ENCODE data around the gene TMEM63B.

Gene TMEM63B

DNA sequence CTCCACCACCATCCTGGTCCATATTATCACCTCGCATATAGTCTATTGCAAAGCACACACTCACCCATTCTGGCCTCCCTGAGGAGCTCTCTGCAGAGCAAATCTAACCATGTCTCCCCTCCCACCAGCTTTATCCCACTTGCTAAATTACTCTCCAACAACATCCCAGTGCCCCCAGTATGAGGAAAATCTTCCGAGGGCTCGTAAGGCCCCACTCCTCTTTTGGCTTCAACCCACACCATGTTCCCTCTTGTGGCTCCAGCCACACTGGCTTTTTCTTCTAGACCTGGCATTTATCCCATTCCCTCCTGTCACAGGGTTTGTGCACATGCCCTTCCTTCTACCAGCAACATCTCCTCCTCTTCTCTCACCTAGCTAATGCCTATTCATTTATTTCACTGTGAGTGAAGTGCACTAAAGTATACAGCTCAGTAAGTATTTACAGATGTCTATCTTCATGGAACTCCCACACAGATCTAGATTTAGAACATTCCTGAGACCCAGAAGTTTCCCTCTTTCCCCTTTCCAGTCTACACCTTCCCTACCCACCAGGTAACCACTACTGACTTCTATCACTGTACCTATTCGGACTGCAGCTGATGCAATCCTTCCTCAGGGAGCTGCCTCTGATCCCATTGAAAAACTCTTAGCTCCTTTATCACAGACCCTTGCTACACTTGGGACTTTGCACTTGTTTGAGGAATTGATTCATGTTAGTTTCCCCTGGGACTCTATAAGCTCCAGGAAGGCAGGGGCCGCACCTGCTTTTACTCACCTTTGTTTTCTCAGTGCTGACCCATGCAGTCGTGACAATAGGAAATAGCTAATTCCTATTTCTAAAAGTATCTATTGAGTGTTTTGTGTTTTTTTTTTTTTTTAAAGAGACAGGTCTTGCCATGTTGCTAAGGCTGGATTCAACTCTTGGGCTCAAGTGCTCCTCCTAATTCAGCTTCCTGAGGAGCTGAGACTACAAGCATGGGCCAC, 15.6 kb upstream of the TMEM63B start:
- ChIA-PET CTCF (interaction anchor here (0.9 to 1.6 kb wide), 6 partner anchors 9 to 123 kb away, joined by 3 to 4 read pairs (median 3); no protein-coding TSS in a partner anchor), POLR2A (interaction anchor here (1.2 kb wide), 1 partner anchor 10 kb away, joined by 3 read pairs; no protein-coding TSS in a partner anchor)
- DNase-seq (ENCODE audit: extremely low spot score), result no peak
- TF ChIP-seq HDGF (IDR thresholded peaks at IDR 0.05; ENCODE audit: borderline replicate concordance) (no peak), FOXA1 (IDR thresholded peaks at IDR 0.05) (no peak), FOXK2 (IDR thresholded peaks at IDR 0.05) (no peak), SUZ12 (IDR thresholded peaks at IDR 0.05) (no peak), ARNT (IDR thresholded peaks at IDR 0.05) (no peak), ELF4 (IDR thresholded peaks at IDR 0.05) (no peak), SP1 (IDR thresholded peaks at IDR 0.05) (no peak), FOXM1 (IDR thresholded peaks at IDR 0.05; ENCODE audit: borderline replicate concordance) (no peak), CTBP1 (IDR thresholded peaks at IDR 0.05; ENCODE audit: borderline replicate concordance) (no peak), BHLHE40 (IDR thresholded peaks at IDR 0.05; ENCODE audit: borderline replicate concordance) (no peak), TARDBP (IDR thresholded peaks at IDR 0.05) (no peak), L3MBTL2 (conservative IDR thresholded peaks at IDR 0.05) (no peak), NFRKB (IDR thresholded peaks at IDR 0.05) (no peak)
- TF ChIP-seq, protein P1, sequence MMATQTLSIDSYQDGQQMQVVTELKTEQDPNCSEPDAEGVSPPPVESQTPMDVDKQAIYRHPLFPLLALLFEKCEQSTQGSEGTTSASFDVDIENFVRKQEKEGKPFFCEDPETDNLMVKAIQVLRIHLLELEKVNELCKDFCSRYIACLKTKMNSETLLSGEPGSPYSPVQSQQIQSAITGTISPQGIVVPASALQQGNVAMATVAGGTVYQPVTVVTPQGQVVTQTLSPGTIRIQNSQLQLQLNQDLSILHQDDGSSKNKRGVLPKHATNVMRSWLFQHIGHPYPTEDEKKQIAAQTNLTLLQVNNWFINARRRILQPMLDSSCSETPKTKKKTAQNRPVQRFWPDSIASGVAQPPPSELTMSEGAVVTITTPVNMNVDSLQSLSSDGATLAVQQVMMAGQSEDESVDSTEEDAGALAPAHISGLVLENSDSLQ (IDR thresholded peaks at IDR 0.05), result no peak

DNA sequence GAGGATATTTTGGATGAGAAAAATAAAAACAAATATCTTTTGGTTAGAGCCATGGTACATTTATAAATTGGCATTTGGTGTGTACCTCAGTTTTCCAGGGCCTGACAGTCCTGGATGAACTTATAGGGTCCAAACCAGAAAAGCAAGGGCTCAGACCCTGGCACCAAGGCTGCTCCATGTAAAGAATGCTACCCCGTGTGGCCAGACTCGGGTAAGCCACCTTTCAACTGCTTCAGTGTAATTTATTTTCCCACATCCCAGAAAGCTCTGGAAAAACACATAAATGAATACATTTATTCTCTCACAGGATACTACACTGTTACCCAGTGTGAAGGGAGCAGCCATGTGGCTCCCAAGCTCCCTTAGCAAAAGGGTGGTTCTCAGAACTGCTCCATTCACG, 13.9 kb upstream of the TMEM63B start:
- ChIA-PET POLR2A (no interaction called here), CTCF (interaction anchor here (0.8 to 1.1 kb wide), 2 partner anchors 13 to 20 kb away, joined by 3 read pairs; no protein-coding TSS in a partner anchor)
- DNase-seq (ENCODE audit: extremely low spot score), result no peak
- TF ChIP-seq NFRKB (IDR thresholded peaks at IDR 0.05), result no peak
- TF ChIP-seq CTBP1 (IDR thresholded peaks at IDR 0.05; ENCODE audit: borderline replicate concordance), result no peak
- no peak for TF ChIP-seq ZNF384 (IDR thresholded peaks at IDR 0.05)
- TF ChIP-seq, protein P1 (IDR thresholded peaks at IDR 0.05), result no peak
- no peak for TF ChIP-seq BHLHE40 (IDR thresholded peaks at IDR 0.05; ENCODE audit: borderline replicate concordance)
- no peak for TF ChIP-seq SUZ12 (IDR thresholded peaks at IDR 0.05)
- no peak for TF ChIP-seq HDGF (IDR thresholded peaks at IDR 0.05; ENCODE audit: borderline replicate concordance)

DNA sequence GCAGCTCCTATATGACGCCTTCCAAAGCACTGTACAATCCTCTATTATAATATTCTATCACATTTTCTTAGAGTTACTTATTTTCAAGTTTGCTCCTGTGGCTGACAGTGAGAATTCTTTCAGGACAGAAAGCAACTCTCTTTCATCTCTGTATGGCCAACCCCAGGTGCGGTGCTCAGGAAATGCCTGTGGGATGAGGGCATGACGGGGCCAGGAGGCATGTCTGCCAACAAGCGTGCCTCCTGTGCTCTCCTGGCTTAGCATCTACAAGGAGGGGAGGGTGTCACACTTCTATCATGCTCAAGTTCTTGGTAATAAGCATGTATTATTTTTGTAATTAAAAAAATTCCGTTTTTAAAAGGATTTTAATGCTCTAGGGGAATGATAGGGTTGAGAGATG, 11.5 kb upstream of the TMEM63B start:
- TF ChIP-seq L3MBTL2 (conservative IDR thresholded peaks at IDR 0.05), result no peak
- POLR2A ChIA-PET, result no interaction called here
- DNase-seq (ENCODE audit: extremely low spot score), result no peak
- CTCF ChIA-PET, result no interaction called here

DNA sequence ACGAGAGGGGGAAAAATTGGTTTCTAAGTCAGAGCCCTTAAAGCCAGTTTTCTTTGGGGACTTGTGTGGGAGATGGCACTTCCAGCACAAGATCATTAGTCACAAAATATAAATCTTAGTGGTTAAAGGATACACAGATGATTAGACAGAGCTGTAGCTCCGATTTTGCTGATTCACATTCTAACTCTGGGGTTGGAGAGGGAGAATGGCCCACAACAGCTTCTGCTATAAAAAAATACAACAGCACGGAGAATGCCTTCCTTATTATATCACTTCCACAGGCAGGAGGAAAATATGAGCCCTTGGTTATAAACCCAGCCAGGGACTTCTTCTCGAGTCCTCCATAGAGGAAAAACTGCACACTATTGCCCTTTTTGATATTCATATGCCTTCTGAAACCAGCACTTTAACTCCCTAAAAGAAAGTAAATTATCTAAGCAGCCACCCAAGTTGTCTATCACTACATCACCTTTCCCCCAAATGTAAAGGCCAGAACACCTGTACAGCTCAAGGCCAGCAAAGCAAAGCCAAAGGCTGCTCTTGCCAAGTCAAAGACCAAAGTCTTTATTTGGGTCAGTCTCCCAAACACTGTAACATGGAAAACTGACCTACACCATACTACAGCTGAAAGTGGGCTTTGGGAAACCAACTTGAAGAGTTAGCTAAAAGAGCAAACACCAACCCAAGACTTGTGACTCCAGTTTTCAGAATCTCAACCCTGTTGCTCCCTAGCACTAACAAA, 10.5 kb upstream of the TMEM63B start:
- ChIA-PET CTCF (interaction anchor here (1.5 kb wide), 1 partner anchor 38 kb away, joined by 3 read pairs; no protein-coding TSS in a partner anchor), POLR2A (interaction anchor here (1.6 kb wide), 1 partner anchor 130 kb away, joined by 5 read pairs; the partner anchor contains the start of gene HSP90AB1)
- no peak for TF ChIP-seq CTBP1 (IDR thresholded peaks at IDR 0.05; ENCODE audit: borderline replicate concordance)
- TF ChIP-seq NFRKB (IDR thresholded peaks at IDR 0.05), result no peak
- no peak for TF ChIP-seq TARDBP (IDR thresholded peaks at IDR 0.05)
- TF ChIP-seq SP1 (IDR thresholded peaks at IDR 0.05), result no peak
- TF ChIP-seq L3MBTL2 (conservative IDR thresholded peaks at IDR 0.05), result no peak
- no peak for TF ChIP-seq FOXM1 (IDR thresholded peaks at IDR 0.05; ENCODE audit: borderline replicate concordance)
- TF ChIP-seq FOXA1 (IDR thresholded peaks at IDR 0.05), result no peak
- TF ChIP-seq FOXK2 (IDR thresholded peaks at IDR 0.05), result no peak
- TF ChIP-seq ARNT (IDR thresholded peaks at IDR 0.05), result no peak
- no peak for TF ChIP-seq SUZ12 (IDR thresholded peaks at IDR 0.05)
- DNase-seq (ENCODE audit: extremely low spot score), result no peak

DNA sequence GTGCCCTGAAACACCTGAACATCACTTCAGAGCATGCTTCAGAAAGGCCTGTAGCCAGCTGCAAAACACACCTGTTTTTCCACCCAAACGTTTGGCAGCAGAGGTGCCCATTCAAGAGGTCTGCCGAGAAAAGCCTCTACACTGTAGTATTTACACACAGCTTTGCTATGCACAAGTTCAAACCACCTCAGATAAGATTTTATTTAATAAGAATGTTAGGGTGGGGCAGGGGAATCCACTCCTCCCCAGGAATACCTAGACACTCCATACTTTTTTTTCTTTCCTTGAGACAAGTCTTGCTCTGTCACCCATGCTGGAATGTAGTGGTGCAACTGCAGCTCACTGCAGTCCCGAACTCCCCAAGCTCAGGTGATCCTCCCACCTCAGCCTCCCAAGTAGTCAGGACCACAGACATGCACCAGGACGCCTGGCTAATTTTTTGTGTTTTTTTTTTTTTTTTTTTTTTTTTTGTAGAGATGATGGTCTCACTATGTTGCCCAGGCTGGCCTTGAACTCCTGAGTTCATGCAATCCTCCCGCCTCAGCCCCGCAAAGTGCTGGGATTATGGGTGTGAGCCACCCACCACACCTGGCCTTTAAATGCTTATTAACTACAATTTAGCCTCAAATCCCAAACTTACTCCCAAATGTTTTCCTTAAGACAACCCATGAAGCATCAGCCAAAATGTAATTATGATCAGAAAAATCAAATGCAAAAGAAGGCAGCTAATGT, 9.8 kb upstream of the TMEM63B start:
- DNase-seq (ENCODE audit: extremely low spot score), result no peak
- CTCF ChIA-PET, result interaction anchor here (1.5 kb wide), 1 partner anchor 38 kb away, joined by 3 read pairs; no protein-coding TSS in a partner anchor
- TF ChIP-seq, protein P1 (IDR thresholded peaks at IDR 0.05), result no peak
- TF ChIP-seq BHLHE40 (IDR thresholded peaks at IDR 0.05; ENCODE audit: borderline replicate concordance) (no peak), L3MBTL2 (conservative IDR thresholded peaks at IDR 0.05) (no peak), LEF1 (IDR thresholded peaks at IDR 0.05; ENCODE audit: borderline replicate concordance) (no peak), FOXA1 (IDR thresholded peaks at IDR 0.05) (no peak)
- POLR2A ChIA-PET, result interaction anchor here (1.6 kb wide), 1 partner anchor 129 kb away, joined by 5 read pairs; the partner anchor contains the start of gene HSP90AB1
